GM10266 (cell line): ENCODE data around the gene SLC6A1.

ENCODE experiments used
- DNase-seq: peaks from one replicate; pipeline ENCODE4 v3.0.0; 2012; ENCODE audit errors: extremely low spot score
- CTCF ChIP-seq: IDR thresholded peaks from 2 replicates; pipeline ENCODE4 v1.5.1; 2012; ENCODE audit warnings: mild to moderate bottlenecking, low read depth; ENCODE audit not compliant: control insufficient read depth, insufficient read depth; ENCODE audit errors: missing control alignments

SLC6A1 gene

DNA sequence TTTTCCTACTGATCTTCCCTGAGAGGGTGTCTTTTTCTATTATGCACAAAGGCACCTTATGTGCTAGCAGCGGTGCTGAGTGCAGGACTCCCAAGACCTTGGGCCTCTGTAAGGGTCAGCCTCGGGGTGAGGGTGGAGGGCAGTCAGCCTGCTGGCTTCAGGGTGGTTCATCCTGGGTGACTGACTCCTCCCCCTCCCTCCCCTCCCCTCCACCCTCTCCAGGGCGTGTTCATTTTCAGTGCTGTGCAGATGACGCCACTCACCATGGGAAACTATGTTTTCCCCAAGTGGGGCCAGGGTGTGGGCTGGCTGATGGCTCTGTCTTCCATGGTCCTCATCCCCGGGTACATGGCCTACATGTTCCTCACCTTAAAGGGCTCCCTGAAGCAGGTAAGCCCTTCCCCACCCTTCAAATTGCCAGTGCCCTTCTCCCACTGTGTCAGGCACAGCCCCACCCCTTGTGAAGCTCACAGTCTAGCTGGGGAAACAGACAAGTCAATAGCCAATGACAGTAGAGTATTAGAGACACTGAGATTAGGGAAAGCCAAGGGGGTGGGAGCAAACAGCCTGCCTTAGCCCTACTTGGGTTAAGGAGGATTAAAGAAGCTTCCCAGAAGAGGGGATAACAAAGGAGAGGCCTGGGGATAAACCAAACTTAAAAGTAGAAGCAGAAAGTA is 41.9 kb downstream of the SLC6A1 start:
- TF ChIP-seq CTCF, result no peak

GRCh38 chr3:11035757-11036505 is 43.4 kb downstream of the SLC6A1 start:
- no peak for DNase-seq
- no peak for TF ChIP-seq CTCF

More for the DNA sequence above, 41.9 kb downstream of the SLC6A1 start:
- DNase-seq, result no peak

- TF ChIP-seq CTCF, result no peak
Observed at GRCh38 chr3:11037241-11037873, 44.8 kb downstream of the SLC6A1 start.

GRCh38 chr3:11037976-11038375 is 45.4 kb downstream of the SLC6A1 start:
- no peak for DNase-seq
- TF ChIP-seq CTCF, result no peak

More at GRCh38 chr3:11037241-11037873, 44.8 kb downstream of the SLC6A1 start:
- DNase-seq, result no peak

DNA sequence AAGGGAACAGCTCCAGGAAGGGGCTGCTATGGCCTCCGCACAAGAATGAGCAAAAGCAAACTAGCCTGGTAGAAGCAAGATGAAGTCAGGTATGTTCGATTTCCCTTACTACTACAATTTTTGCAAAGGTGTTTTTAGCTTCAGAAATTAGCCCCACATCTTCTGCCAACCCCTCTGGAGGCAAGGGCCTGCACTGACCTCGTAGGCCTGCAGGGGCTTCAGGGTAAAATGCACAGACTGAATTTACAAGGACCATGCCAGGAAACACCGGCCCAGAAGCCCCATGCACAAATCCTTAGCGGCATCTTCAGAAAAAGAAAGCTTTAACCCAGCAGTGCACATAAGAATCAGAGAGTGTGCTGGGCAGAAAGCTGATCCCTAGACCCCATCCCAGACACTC is 53.0 kb downstream of the SLC6A1 start:
- TF ChIP-seq CTCF, result no peak
- DNase-seq, result no peak

DNA sequence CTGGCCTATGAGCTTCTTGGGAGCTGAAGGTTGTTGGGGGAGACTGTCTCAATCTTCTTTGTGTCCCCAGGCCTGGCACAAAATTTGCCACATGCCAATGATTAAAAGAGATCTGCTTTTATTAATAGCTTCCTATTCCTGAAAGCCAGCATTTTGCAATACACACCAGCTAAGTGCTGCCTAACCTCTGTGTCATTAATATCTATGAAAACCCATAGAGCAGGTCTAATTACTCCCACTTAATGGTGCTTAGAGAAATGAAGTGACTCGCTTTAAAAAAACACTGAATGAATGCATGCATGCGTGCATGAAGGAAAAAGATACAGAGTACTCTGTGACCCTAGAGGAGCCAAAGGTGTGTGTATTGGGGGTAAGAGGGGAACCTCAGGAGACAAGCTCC is 55.0 kb downstream of the SLC6A1 start:
- no peak for DNase-seq
- TF ChIP-seq CTCF, result no peak

- no peak for DNase-seq
- TF ChIP-seq CTCF, result no peak
Observed at GRCh38 chr3:11050666-11051323, 58.2 kb downstream of the SLC6A1 start.
